Measurements from ENCODE around the gene CNN3. TPM values are rescaled to one million over a fixed set of nuclear protein-coding genes. Genes with fewer than 3 reads are reported as not detected.

CNN3 gene
- total and polyA plus RNA-seq, 4 donors, result 43.9 to 87.4 (median 69.6) TPM

- Histone ChIP-seq H3K4me3 (ENCODE audit: low read depth in 1 of 3, low read length in 3 of 3) (no peak overlapping the region), H3K9ac (ENCODE audit: low read depth in 1 of 2, low read length in 2 of 2) (no peak overlapping the region), H3K27me3 (ENCODE audit: control insufficient read depth in 4 of 4, insufficient read depth in 4 of 4, low read length in 3 of 4) (no peaks in the 10 kb centered on the region), H3K9me3 (ENCODE audit: control insufficient read depth in 4 of 4, low read length in 3 of 4) (no peaks in the 10 kb centered on the region), H3K27ac (ENCODE audit: low read depth in 1 of 2, low read length in 2 of 2) (no peak overlapping the region), H3K36me3 (ENCODE audit: control insufficient read depth in 4 of 4, insufficient read depth in 3 of 4, low read depth in 1 of 4, low read length in 3 of 4) (peaks cover 0 to 7% (median 4%) of the 10 kb centered on the region in 4 donors), H3K4me1 (ENCODE audit: control insufficient read depth in 4 of 4, insufficient read depth in 4 of 4, low read length in 3 of 4) (peaks cover 0 to 14% (median 4%) of the 10 kb centered on the region in 4 donors)
- WGBS, result 71% methylated on average over 1 of the region's 1 CpG
- TF ChIP-seq TAF1 (conservative IDR thresholded peaks at IDR 0.05) (no peak), HNF4A (conservative IDR thresholded peaks at IDR 0.05) (no peak), RAD21 (IDR thresholded peaks at IDR 0.05) (no peak), RXRA (IDR thresholded peaks at IDR 0.05) (no peak), ZBTB33 (IDR thresholded peaks at IDR 0.05) (no peak), REST (IDR thresholded peaks at IDR 0.05) (no peak), FOXA1 (IDR thresholded peaks at IDR 0.05) (no peak), FOXA2 (IDR thresholded peaks at IDR 0.05) (no peak), ATF3 (IDR thresholded peaks at IDR 0.05) (no peak), MAX (IDR thresholded peaks at IDR 0.05) (no peak), GABPA (IDR thresholded peaks at IDR 0.05 in 1 of 2, conservative IDR thresholded peaks at IDR 0.05 in 1 of 2) (no peak), SP1 (IDR thresholded peaks at IDR 0.05) (no peak), EGR1 (IDR thresholded peaks at IDR 0.05; ENCODE audit: low read depth in 2 of 2) (no peak)
- no peak for DNase-seq (ENCODE audit: low spot score)
Observed at GRCh38 chr1:94935476-94935875, 8.6 kb upstream of the CNN3 start.

GRCh38 chr1:94935034-94935433 lies 8.1 kb upstream of the CNN3 start:
- TF ChIP-seq REST (IDR thresholded peaks at IDR 0.05), result no peak
- TF ChIP-seq RAD21 (IDR thresholded peaks at IDR 0.05), result no peak
- no peak for TF ChIP-seq ATF3 (IDR thresholded peaks at IDR 0.05)
- TF ChIP-seq TAF1 (conservative IDR thresholded peaks at IDR 0.05), result no peak
- no peak for TF ChIP-seq HNF4A (conservative IDR thresholded peaks at IDR 0.05)
- no peak for TF ChIP-seq GABPA (IDR thresholded peaks at IDR 0.05 in 1 of 2, conservative IDR thresholded peaks at IDR 0.05 in 1 of 2)
- TF ChIP-seq YY1 (IDR thresholded peaks at IDR 0.05), result no peak
- TF ChIP-seq HNF4G (IDR thresholded peaks at IDR 0.05), result no peak
- no peak for TF ChIP-seq RXRA (IDR thresholded peaks at IDR 0.05)
- TF ChIP-seq NR2F2 (IDR thresholded peaks at IDR 0.05), result no peak
- no peak for TF ChIP-seq SP1 (IDR thresholded peaks at IDR 0.05)
- TF ChIP-seq EGR1 (IDR thresholded peaks at IDR 0.05; ENCODE audit: low read depth in 2 of 2), result no peak
- TF ChIP-seq FOXA1 (IDR thresholded peaks at IDR 0.05), result no peak
- TF ChIP-seq ZBTB33 (IDR thresholded peaks at IDR 0.05), result no peak

More at GRCh38 chr1:94935034-94935433, 8.1 kb upstream of the CNN3 start:
- Histone ChIP-seq H3K4me1 (ENCODE audit: control insufficient read depth in 4 of 4, insufficient read depth in 4 of 4, low read length in 3 of 4) (peaks cover 0 to 14% (median 5%) of the 10 kb centered on the region in 4 donors), H3K27ac (ENCODE audit: low read depth in 1 of 2, low read length in 2 of 2) (no peak overlapping the region), H3K9ac (ENCODE audit: low read depth in 1 of 2, low read length in 2 of 2) (no peak overlapping the region), H3K9me3 (ENCODE audit: control insufficient read depth in 4 of 4, low read length in 3 of 4) (no peaks in the 10 kb centered on the region), H3K36me3 (ENCODE audit: control insufficient read depth in 4 of 4, insufficient read depth in 3 of 4, low read depth in 1 of 4, low read length in 3 of 4) (peaks cover 0 to 7% (median 4%) of the 10 kb centered on the region in 4 donors), H3K4me3 (ENCODE audit: low read depth in 1 of 3, low read length in 3 of 3) (no peak overlapping the region), H3K27me3 (ENCODE audit: control insufficient read depth in 4 of 4, insufficient read depth in 4 of 4, low read length in 3 of 4) (no peaks in the 10 kb centered on the region)
- WGBS, result 79% methylated on average over 1 of the region's 1 CpG
- DNase-seq (ENCODE audit: low spot score), result no peak

Measured in liver (tissue), 9 donors.